Daoy (cell line): Measurements from ENCODE around the gene TTC23. TPM values are rescaled to one million over a fixed set of nuclear protein-coding genes. Genes with fewer than 3 reads are reported as not detected.
"Not testable (repeated sequence)": the region's sequence is repeated elsewhere in the genome, so short reads cannot be mapped to it uniquely, and the experiment has no call there.

ENCODE experiments used
- DNase-seq: peaks from one replicate; pipeline ENCODE4 v3.0.0-alpha.2; 2015; ENCODE audit warnings: low read depth
- total RNA-seq: library from RNA; depleted of rRNA; stranded (reverse); fragments of >200 nt; shearing (Covaris generic); gene quantifications from 2 replicates; pipeline ENCODE4 v1.2.3, GENCODE V29; 2014

TTC23 gene
- total RNA-seq, 1 experiment from 2014 or later: 14.2 TPM

GRCh38 chr15:99201408-99202175 is 47.8 kb downstream of the TTC23 start:
- DNase-seq: no peak

GRCh38 chr15:99197856-99198255 is 51.5 kb downstream of the TTC23 start:
- DNase-seq: no peak

- DNase-seq: not testable (repeated sequence)
Observed at GRCh38 chr15:99192181-99192580, 57.2 kb downstream of the TTC23 start.

GRCh38 chr15:99187936-99188335 is 61.4 kb downstream of the TTC23 start:
- no peak for DNase-seq

GRCh38 chr15:99185414-99186130 is 63.8 kb downstream of the TTC23 start:
- DNase-seq: no peak

- no peak for DNase-seq
Observed at GRCh38 chr15:99182791-99183190, 66.6 kb downstream of the TTC23 start.

- no peak for DNase-seq
Observed at GRCh38 chr15:99181545-99181971, 67.8 kb downstream of the TTC23 start.

GRCh38 chr15:99180964-99181306 is 68.4 kb downstream of the TTC23 start:
- no peak for DNase-seq

- DNase-seq: no peak
Observed at GRCh38 chr15:99180086-99180963, 69.1 kb downstream of the TTC23 start.

GRCh38 chr15:99177679-99178078 is 71.7 kb downstream of the TTC23 start:
- DNase-seq: no peak

GRCh38 chr15:99176757-99177156 is 72.6 kb downstream of the TTC23 start:
- no peak for DNase-seq

- DNase-seq: no peak
Observed at GRCh38 chr15:99174567-99175395, 74.6 kb downstream of the TTC23 start.

- no peak for DNase-seq
Observed at GRCh38 chr15:99172989-99173388, 76.4 kb downstream of the TTC23 start.

GRCh38 chr15:99172171-99172570 is 77.2 kb downstream of the TTC23 start:
- no peak for DNase-seq

GRCh38 chr15:99170476-99171065 is 78.8 kb downstream of the TTC23 start:
- DNase-seq: no peak

GRCh38 chr15:99169769-99170311 is 79.5 kb downstream of the TTC23 start:
- DNase-seq: no peak

- DNase-seq: no peak
Observed at GRCh38 chr15:99168601-99169580, 80.5 kb downstream of the TTC23 start.

GRCh38 chr15:99167640-99168039 is 81.7 kb downstream of the TTC23 start:
- DNase-seq: no peak

GRCh38 chr15:99167201-99167600 is 82.2 kb downstream of the TTC23 start:
- DNase-seq: no peak
